Activated CD8-positive, alpha-beta T cell treated with anti-CD3 and anti-CD28 coated beads for 36 hours (primary cell): ENCODE results near the gene CCDC50. TPM values are rescaled to one million over a fixed set of nuclear protein-coding genes. Genes with fewer than 3 reads are reported as not detected.

Experiments
- ATAC-seq: fragments of 200-7000 bp; cut with Tn5 transposase; one replicate; pipeline ENCODE4 v1.10.0; 2021; ENCODE audit warnings: mild to moderate bottlenecking, moderate library complexity
- CTCF ChIA-PET: fragments of 350-600 bp; sonication (Branson Sonifier 250); formaldehyde crosslinking; loops from one replicate; lab custom pipeline; 2021; ENCODE audit warnings: antibody characterized with exemption; lab: Charles Lee
- POLR2A ChIA-PET: fragments of 350-600 bp; sonication (Branson Sonifier 250); formaldehyde crosslinking; loops from one replicate; lab custom pipeline; 2021; ENCODE audit warnings: antibody characterized with exemption; lab: Charles Lee
- DNase-seq: peaks from one replicate; pipeline ENCODE4 v3.0.0-alpha.2; 2020
- H3K27ac Mint-ChIP-seq: one replicate; pipeline ENCODE4 v1.8.0; 2021; ENCODE audit warnings: mild to moderate bottlenecking, mixed read lengths
- H3K27me3 Mint-ChIP-seq: one replicate; pipeline ENCODE4 v1.8.0; 2021; ENCODE audit warnings: mixed read lengths
- H3K36me3 Mint-ChIP-seq: one replicate; pipeline ENCODE4 v1.8.0; 2021; ENCODE audit warnings: low read depth, mixed read lengths
- H3K4me1 Mint-ChIP-seq: one replicate; pipeline ENCODE4 v1.8.0; 2021; ENCODE audit warnings: low read depth, mixed read lengths
- H3K4me3 Mint-ChIP-seq: one replicate; pipeline ENCODE4 v1.8.0; 2021; ENCODE audit warnings: mild to moderate bottlenecking, moderate library complexity, mixed read lengths
- H3K9me3 Mint-ChIP-seq: one replicate; pipeline ENCODE4 v1.8.0; 2021; ENCODE audit warnings: mixed read lengths
- intact Hi-C: fragments of 100-400 bp; cut with micrococcal nuclease; formaldehyde crosslinking; loops from one replicate; pipeline ENCODE4 v1.10.0; 2022
- total RNA-seq, 2 experiments: library from RNA; stranded (reverse); gene quantifications; one replicate each; pipeline ENCODE4 v1.2.3, GENCODE V29; 2021
- TF ChIP-seq, protein P1 (sequence below): fragments of 200-600 bp; IDR thresholded peaks from one replicate; pipeline ENCODE4 v1.8.0; 2022; ENCODE audit warnings: antibody characterized with exemption, mild to moderate bottlenecking

CCDC50 gene
- total RNA-seq, 2 experiments from 2014 or later = 7.3 to 7.6 TPM

GRCh38 chr3:191388823-191389222 lies 59.6 kb downstream of the CCDC50 start:
- CTCF ChIA-PET = no interaction called here
- no peak overlapping the region for H3K4me3 Mint-ChIP-seq
- H3K4me1 Mint-ChIP-seq = no peaks in the 10 kb centered on the region

GRCh38 chr3:191390580-191390979 lies 61.4 kb downstream of the CCDC50 start:
- Mint-ChIP-seq H3K36me3 (no peaks in the 10 kb centered on the region), H3K4me3 (no peak overlapping the region), H3K27ac (no peak overlapping the region), H3K27me3 (no peaks in the 10 kb centered on the region), H3K4me1 (no peaks in the 10 kb centered on the region), H3K9me3 (no peaks in the 10 kb centered on the region)
- ATAC-seq (no peak), DNase-seq (no peak)
- CTCF ChIA-PET = no interaction called here
- POLR2A ChIA-PET = no interaction called here
- TF ChIP-seq, protein P1, sequence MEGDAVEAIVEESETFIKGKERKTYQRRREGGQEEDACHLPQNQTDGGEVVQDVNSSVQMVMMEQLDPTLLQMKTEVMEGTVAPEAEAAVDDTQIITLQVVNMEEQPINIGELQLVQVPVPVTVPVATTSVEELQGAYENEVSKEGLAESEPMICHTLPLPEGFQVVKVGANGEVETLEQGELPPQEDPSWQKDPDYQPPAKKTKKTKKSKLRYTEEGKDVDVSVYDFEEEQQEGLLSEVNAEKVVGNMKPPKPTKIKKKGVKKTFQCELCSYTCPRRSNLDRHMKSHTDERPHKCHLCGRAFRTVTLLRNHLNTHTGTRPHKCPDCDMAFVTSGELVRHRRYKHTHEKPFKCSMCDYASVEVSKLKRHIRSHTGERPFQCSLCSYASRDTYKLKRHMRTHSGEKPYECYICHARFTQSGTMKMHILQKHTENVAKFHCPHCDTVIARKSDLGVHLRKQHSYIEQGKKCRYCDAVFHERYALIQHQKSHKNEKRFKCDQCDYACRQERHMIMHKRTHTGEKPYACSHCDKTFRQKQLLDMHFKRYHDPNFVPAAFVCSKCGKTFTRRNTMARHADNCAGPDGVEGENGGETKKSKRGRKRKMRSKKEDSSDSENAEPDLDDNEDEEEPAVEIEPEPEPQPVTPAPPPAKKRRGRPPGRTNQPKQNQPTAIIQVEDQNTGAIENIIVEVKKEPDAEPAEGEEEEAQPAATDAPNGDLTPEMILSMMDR = no peak
- intact Hi-C loops = no loop called here

More at GRCh38 chr3:191388823-191389222, 59.6 kb downstream of the CCDC50 start:
- H3K27ac Mint-ChIP-seq = no peak overlapping the region
- H3K27me3 Mint-ChIP-seq = no peaks in the 10 kb centered on the region
- TF ChIP-seq, protein P1 = no peak
- H3K36me3 Mint-ChIP-seq = no peaks in the 10 kb centered on the region
- intact Hi-C loops = no loop called here
- ATAC-seq (no peak), DNase-seq (no peak)
- H3K9me3 Mint-ChIP-seq = no peaks in the 10 kb centered on the region
- POLR2A ChIA-PET = no interaction called here

DNA sequence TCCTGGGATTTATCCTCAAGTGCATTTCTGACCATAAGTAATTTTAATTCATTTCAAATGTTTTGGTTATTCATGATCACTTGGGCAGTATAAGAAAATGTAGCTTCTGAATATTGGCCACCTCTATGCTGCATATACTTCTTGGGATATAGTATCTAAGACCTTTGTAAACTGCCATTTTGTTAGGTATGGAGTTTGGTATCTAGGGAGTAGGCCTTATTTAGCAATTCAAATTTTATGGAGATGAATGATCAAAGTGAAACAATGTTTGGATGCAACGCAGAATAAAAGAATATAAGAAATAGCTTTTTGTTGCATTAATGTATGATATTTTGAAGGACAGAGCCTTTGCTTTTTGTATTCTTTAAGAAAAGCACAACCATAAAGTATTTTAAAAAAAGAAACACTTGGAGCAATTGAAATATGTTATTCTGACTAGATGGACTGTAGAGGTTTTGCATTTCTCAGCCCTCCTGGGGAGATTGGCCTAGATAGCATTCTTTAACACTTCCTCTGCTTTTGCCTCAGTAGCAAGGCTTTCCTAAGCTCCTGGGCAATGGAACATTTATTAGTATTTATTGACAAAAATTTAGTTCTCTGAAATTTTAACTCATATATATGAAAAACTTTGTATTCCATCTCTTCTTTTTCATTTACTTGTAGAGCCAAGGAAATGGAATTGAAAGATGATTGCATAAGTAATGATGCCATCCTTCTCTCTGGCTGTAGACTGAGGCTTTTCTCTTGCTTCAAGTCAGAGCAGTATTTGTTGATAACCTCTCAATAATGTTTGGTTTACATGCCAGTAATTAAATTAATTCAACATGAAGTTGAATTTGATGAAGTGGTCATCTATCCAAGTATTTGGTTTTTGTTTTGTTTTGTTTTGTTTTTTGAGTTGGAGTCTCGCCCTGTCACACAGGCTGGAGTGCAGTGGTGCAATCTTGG lies 62.9 kb downstream of the CCDC50 start:
- no peak overlapping the region for H3K4me3 Mint-ChIP-seq
- no peaks in the 10 kb centered on the region for H3K27me3 Mint-ChIP-seq
- no peak overlapping the region for H3K27ac Mint-ChIP-seq
- ATAC-seq = no peak
- H3K9me3 Mint-ChIP-seq = no peaks in the 10 kb centered on the region
- ChIA-PET POLR2A (no interaction called here), CTCF (no interaction called here)
- no peak for DNase-seq
- TF ChIP-seq, protein P1 = no peak
- no peaks in the 10 kb centered on the region for H3K36me3 Mint-ChIP-seq
- no peaks in the 10 kb centered on the region for H3K4me1 Mint-ChIP-seq
- intact Hi-C loops = no loop called here

GRCh38 chr3:191393146-191393545 lies 64.0 kb downstream of the CCDC50 start:
- no peak for DNase-seq
- Mint-ChIP-seq H3K4me1 (no peaks in the 10 kb centered on the region), H3K4me3 (no peak overlapping the region), H3K36me3 (no peaks in the 10 kb centered on the region), H3K9me3 (no peaks in the 10 kb centered on the region), H3K27ac (no peak overlapping the region), H3K27me3 (no peaks in the 10 kb centered on the region)
- TF ChIP-seq, protein P1 = no peak
- no peak for ATAC-seq
- ChIA-PET CTCF (no interaction called here), POLR2A (no interaction called here)
- intact Hi-C loops = no loop called here

GRCh38 chr3:191397771-191398170 lies 68.6 kb downstream of the CCDC50 start:
- ChIA-PET CTCF (no interaction called here), POLR2A (no interaction called here)
- TF ChIP-seq, protein P1 = no peak
- Mint-ChIP-seq H3K9me3 (no peaks in the 10 kb centered on the region), H3K27me3 (no peaks in the 10 kb centered on the region), H3K4me3 (no peak overlapping the region), H3K4me1 (no peaks in the 10 kb centered on the region), H3K27ac (no peak overlapping the region), H3K36me3 (no peaks in the 10 kb centered on the region)
- ATAC-seq (no peak), DNase-seq (no peak)
- intact Hi-C loops = no loop called here
